ENCODE data around the gene SCYGR6.

Gene SCYGR6

GRCh38 chr2:227713291-227713690, 11.3 kb downstream of the SCYGR6 start:
- no peak for DNase-seq (ENCODE audit: low spot score)

- no peak for DNase-seq (ENCODE audit: low spot score)
Measured at GRCh38 chr2:227710986-227711385, 13.6 kb downstream of the SCYGR6 start.

GRCh38 chr2:227707390-227707789, 17.2 kb downstream of the SCYGR6 start:
- no peak for DNase-seq (ENCODE audit: low spot score)

- no peak for DNase-seq (ENCODE audit: low spot score)
Measured at GRCh38 chr2:227706859-227707258, 17.7 kb downstream of the SCYGR6 start.

GRCh38 chr2:227703961-227704360, 20.6 kb downstream of the SCYGR6 start:
- DNase-seq (ENCODE audit: low spot score): peak; percentile 11

GRCh38 chr2:227703280-227703732, 21.3 kb downstream of the SCYGR6 start:
- DNase-seq (ENCODE audit: low spot score): peak; percentile 57

- peak; percentile 64 for DNase-seq (ENCODE audit: low spot score)
Measured at GRCh38 chr2:227701556-227701955, 23.0 kb downstream of the SCYGR6 start.

- DNase-seq (ENCODE audit: low spot score): no peak
Measured at GRCh38 chr2:227696990-227697679, 27.4 kb downstream of the SCYGR6 start.

- DNase-seq (ENCODE audit: low spot score): no peak
Measured at GRCh38 chr2:227687189-227687588, 37.4 kb downstream of the SCYGR6 start.

- no peak for DNase-seq (ENCODE audit: low spot score)
Measured at GRCh38 chr2:227684258-227684657, 40.3 kb downstream of the SCYGR6 start.

- no peak for DNase-seq (ENCODE audit: low spot score)
Measured at GRCh38 chr2:227677928-227678327, 46.6 kb downstream of the SCYGR6 start.

GRCh38 chr2:227674485-227674884, 50.1 kb downstream of the SCYGR6 start:
- no peak for DNase-seq (ENCODE audit: low spot score)

Measured in LoVo (cell line).